ENCODE measurements around the gene DSCAML1. TPM values are rescaled to one million over a fixed set of nuclear protein-coding genes. Genes with fewer than 3 reads are reported as not detected.

The DSCAML1 gene
- total and polyA plus RNA-seq, 9 of the 15 experiments (the other 6 are each of a cell fraction or from before 2014, with no cell fraction given) = not detected

GRCh38 chr11:117573326-117573725 is 223.7 kb downstream of the DSCAML1 start (continued):
- TF ChIP-seq CLOCK (CRISPR knock-in tag; IDR thresholded peaks at IDR 0.05; ENCODE audit: borderline replicate concordance) = no peak
- no peak for TF ChIP-seq FOXA1 (IDR thresholded peaks at IDR 0.05; ENCODE audit: borderline replicate concordance)
- TF ChIP-seq, protein P1, sequence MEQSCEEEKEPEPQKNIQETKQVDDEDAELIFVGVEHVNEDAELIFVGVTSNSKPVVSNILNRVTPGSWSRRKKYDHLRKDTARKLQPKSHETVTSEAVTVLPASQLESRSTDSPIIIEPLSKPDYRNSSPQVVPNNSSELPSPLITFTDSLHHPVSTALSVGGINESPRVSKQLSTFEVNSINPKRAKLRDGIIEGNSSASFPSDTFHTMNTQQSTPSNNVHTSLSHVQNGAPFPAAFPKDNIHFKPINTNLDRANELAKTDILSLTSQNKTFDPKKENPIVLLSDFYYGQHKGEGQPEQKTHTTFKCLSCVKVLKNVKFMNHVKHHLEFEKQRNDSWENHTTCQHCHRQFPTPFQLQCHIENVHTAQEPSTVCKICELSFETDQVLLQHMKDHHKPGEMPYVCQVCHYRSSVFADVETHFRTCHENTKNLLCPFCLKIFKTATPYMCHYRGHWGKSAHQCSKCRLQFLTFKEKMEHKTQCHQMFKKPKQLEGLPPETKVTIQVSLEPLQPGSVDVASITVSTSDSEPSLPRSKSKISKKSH (CRISPR knock-in tag; IDR thresholded peaks at IDR 0.05) = no peak

GRCh38 chr11:117572671-117573070 is 224.3 kb downstream of the DSCAML1 start:
- ChIA-PET POLR2A (interaction anchor here (0.8 to 1.6 kb wide), 3 partner anchors 10 to 13 kb away, joined by 3 to 5 read pairs (median 4); no protein-coding TSS in a partner anchor), CTCF (ENCODE audit: low intra/inter-chr PET ratio) (no interaction called here)
- H3K36me3 ChIP-seq (ENCODE audit: control insufficient read depth, insufficient read depth, low read length) = no peaks in the 10 kb centered on the region
- no peak overlapping the region for H3K27ac ChIP-seq (ENCODE audit: extremely low read depth, low read depth, low read length)
- H2AFZ ChIP-seq (ENCODE audit: low read depth, low read length) = no peak overlapping the region
- no peaks in the 10 kb centered on the region for H3K9me1 ChIP-seq (ENCODE audit: control insufficient read depth, insufficient read depth, low read length)
- ATAC-seq (no peak), FAIRE-seq (no peak), DNase-seq (ENCODE audit: extremely low read depth in 1 of 4, low spot score in 3 of 4) (no peak)
- BruUV-seq (replicated peaks) = no TSS peak
- no peak overlapping the region for H3K4me3 ChIP-seq
- no peak overlapping the region for H3K9ac ChIP-seq (ENCODE audit: insufficient read depth in 1 of 2, low read depth in 2 of 2, low read length in 2 of 2)
- 0% methylated on average over 5 of the region's 5 CpGs for WGBS (ENCODE audit: insufficient coverage, low coverage, missing lambda C conversion rate)
- intact Hi-C loops (cut with micrococcal nuclease) (no loop called here), in situ Hi-C loops (cut with MboI) (no loop called here)
- H3K79me2 ChIP-seq (ENCODE audit: control insufficient read depth, insufficient read depth, low read length) = no peaks in the 10 kb centered on the region
- H3K4me2 ChIP-seq (ENCODE audit: insufficient read depth, low read length) = no peak overlapping the region
- no peaks in the 10 kb centered on the region for H3K4me1 ChIP-seq (replicated peaks in 1 of 2; ENCODE audit: control insufficient read depth in 2 of 2, insufficient read depth in 2 of 2, low read length in 2 of 2)
- H3K9me3 ChIP-seq (replicated peaks; ENCODE audit: control insufficient read depth, insufficient read depth, low read depth, low read length) = no peaks in the 10 kb centered on the region
- 0 out of 2 replicates have a peak, but pooled peaks cover 5% of the 10 kb centered on the region for H4K20me1 ChIP-seq (replicated peaks; ENCODE audit: control insufficient read depth, insufficient read depth, low read length)
- no peak for TF ChIP-seq TARDBP (IDR thresholded peaks at IDR 0.05)
- TF ChIP-seq, protein P2, sequence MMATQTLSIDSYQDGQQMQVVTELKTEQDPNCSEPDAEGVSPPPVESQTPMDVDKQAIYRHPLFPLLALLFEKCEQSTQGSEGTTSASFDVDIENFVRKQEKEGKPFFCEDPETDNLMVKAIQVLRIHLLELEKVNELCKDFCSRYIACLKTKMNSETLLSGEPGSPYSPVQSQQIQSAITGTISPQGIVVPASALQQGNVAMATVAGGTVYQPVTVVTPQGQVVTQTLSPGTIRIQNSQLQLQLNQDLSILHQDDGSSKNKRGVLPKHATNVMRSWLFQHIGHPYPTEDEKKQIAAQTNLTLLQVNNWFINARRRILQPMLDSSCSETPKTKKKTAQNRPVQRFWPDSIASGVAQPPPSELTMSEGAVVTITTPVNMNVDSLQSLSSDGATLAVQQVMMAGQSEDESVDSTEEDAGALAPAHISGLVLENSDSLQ (IDR thresholded peaks at IDR 0.05) = no peak
- no peak for TF ChIP-seq KLF6 (CRISPR knock-in tag; IDR thresholded peaks at IDR 0.05; ENCODE audit: borderline replicate concordance)
- TF ChIP-seq MCM7 (IDR thresholded peaks at IDR 0.05) = no peak
- TF ChIP-seq TBP (optimal IDR thresholded peaks at IDR 0.05; ENCODE audit: low read depth, low read length) = no peak
- H3K27me3 ChIP-seq (ENCODE audit: control insufficient read depth in 2 of 2, insufficient read depth in 2 of 2, low read length in 2 of 2) = peaks cover 3 to 34% of the 10 kb centered on the region in 2 experiments; a peak in 4 of 5 replicates

Measured in K562 (cell line).